MM.1S (cell line): Measurements from ENCODE around the gene PAPLN.

Experiments
- EZH2 ChIP-seq: fragments of 300-600 bp; sonication (generic); optimal IDR thresholded peaks from 2 replicates; pipeline ENCODE3; 2017; ENCODE audit warnings: low read depth, mild to moderate bottlenecking, antibody characterized with exemption, low read length, mixed read lengths
- EZH2phosphoT487 ChIP-seq: fragments of 300-600 bp; sonication (generic); IDR thresholded peaks from 2 replicates; pipeline ENCODE4 v1.6.1; 2018; ENCODE audit warnings: antibody characterized with exemption, low read length
- TF ChIP-seq, protein P1 (sequence below): fragments of 300-600 bp; sonication (generic); IDR thresholded peaks from 2 replicates; pipeline ENCODE4 v1.5.1; 2016; ENCODE audit warnings: antibody characterized with exemption, low read length, mixed read lengths

DNA sequence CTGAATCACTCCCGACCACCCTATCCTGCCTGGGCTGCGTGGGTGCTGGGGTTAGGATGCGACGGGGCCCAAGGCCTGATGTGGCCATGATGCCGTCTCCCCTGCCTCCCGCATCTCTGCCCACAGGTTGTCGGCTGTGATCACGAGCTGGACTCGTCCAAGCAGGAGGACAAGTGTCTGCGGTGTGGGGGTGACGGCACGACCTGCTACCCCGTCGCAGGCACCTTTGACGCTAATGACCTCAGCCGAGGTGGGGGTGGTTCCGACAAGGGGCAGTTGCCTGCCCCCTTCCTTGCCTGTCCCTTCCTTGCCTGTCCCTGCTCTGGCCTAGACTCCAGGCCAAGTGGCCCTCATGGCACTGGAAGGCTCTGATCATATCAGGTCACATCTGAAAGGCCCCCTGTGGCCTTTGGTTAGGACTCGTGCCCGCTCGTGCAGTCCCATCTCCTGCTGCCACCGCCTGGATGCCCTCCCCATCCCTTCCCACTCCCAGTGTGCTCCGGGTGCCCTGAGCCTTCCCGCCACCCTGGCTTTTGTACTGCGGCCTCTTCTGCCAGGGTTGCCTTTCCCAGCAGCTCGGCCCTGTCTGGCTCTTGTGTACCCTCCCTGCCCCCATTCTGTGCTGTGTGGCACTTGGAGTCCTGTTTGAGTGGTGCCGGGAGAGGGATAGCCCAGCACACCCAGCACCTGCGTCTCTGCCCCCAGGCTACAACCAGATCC is 13.6 kb downstream of the PAPLN start:
- TF ChIP-seq, protein P1, sequence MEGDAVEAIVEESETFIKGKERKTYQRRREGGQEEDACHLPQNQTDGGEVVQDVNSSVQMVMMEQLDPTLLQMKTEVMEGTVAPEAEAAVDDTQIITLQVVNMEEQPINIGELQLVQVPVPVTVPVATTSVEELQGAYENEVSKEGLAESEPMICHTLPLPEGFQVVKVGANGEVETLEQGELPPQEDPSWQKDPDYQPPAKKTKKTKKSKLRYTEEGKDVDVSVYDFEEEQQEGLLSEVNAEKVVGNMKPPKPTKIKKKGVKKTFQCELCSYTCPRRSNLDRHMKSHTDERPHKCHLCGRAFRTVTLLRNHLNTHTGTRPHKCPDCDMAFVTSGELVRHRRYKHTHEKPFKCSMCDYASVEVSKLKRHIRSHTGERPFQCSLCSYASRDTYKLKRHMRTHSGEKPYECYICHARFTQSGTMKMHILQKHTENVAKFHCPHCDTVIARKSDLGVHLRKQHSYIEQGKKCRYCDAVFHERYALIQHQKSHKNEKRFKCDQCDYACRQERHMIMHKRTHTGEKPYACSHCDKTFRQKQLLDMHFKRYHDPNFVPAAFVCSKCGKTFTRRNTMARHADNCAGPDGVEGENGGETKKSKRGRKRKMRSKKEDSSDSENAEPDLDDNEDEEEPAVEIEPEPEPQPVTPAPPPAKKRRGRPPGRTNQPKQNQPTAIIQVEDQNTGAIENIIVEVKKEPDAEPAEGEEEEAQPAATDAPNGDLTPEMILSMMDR: no peak
- TF ChIP-seq EZH2phosphoT487 (no peak), EZH2 (no peak)
